Osteocyte (in vitro differentiated cells): ENCODE results near the gene GGT6. TPM values are rescaled to one million over a fixed set of nuclear protein-coding genes. Genes with fewer than 3 reads are reported as not detected.

Source experiments
- DNase-seq: peaks from one replicate; pipeline ENCODE4 v3.0.0; 2021; ENCODE audit warnings: mixed read lengths; ENCODE audit not compliant: unreplicated experiment; ENCODE audit errors: extremely low spot score
- H3K27ac Mint-ChIP-seq: one replicate; pipeline ENCODE4 v1.8.0; 2021; ENCODE audit warnings: mild to moderate bottlenecking, mixed read lengths; ENCODE audit not compliant: unreplicated experiment
- H3K27me3 Mint-ChIP-seq: one replicate; pipeline ENCODE4 v1.8.0; 2021; ENCODE audit warnings: mixed read lengths; ENCODE audit not compliant: unreplicated experiment
- H3K36me3 Mint-ChIP-seq: one replicate; pipeline ENCODE4 v1.8.0; 2021; ENCODE audit warnings: mixed read lengths; ENCODE audit not compliant: unreplicated experiment
- H3K4me1 Mint-ChIP-seq: one replicate; pipeline ENCODE4 v1.8.0; 2021; ENCODE audit warnings: mixed read lengths; ENCODE audit not compliant: unreplicated experiment
- H3K4me3 Mint-ChIP-seq: one replicate; pipeline ENCODE4 v1.8.0; 2021; ENCODE audit warnings: mild to moderate bottlenecking, moderate library complexity, mixed read lengths; ENCODE audit not compliant: unreplicated experiment
- H3K9me3 Mint-ChIP-seq: one replicate; pipeline ENCODE4 v1.8.0; 2021; ENCODE audit warnings: mixed read lengths; ENCODE audit not compliant: unreplicated experiment
- total RNA-seq: library from RNA; stranded (reverse); gene quantifications from 2 replicates; pipeline ENCODE4 v1.2.1, GENCODE V29; 2021
- TF ChIP-seq, protein P1 (sequence below): fragments of 200-600 bp; sonication (generic); IDR thresholded peaks from 2 replicates; pipeline ENCODE4 v1.5.0; 2021; ENCODE audit warnings: antibody characterized with exemption, mild to moderate bottlenecking, moderate library complexity

The GGT6 gene
- total RNA-seq, 1 donor from 2014 or later, result not detected

GRCh38 chr17:4527134-4527533, 33.2 kb downstream of the GGT6 start:
- Mint-ChIP-seq H3K9me3 (no peaks in the 10 kb centered on the region), H3K36me3 (no peaks in the 10 kb centered on the region), H3K27ac (no peak overlapping the region), H3K4me1 (no peaks in the 10 kb centered on the region), H3K4me3 (no peak overlapping the region), H3K27me3 (peaks cover 28% of the 10 kb centered on the region)
- TF ChIP-seq, protein P1, sequence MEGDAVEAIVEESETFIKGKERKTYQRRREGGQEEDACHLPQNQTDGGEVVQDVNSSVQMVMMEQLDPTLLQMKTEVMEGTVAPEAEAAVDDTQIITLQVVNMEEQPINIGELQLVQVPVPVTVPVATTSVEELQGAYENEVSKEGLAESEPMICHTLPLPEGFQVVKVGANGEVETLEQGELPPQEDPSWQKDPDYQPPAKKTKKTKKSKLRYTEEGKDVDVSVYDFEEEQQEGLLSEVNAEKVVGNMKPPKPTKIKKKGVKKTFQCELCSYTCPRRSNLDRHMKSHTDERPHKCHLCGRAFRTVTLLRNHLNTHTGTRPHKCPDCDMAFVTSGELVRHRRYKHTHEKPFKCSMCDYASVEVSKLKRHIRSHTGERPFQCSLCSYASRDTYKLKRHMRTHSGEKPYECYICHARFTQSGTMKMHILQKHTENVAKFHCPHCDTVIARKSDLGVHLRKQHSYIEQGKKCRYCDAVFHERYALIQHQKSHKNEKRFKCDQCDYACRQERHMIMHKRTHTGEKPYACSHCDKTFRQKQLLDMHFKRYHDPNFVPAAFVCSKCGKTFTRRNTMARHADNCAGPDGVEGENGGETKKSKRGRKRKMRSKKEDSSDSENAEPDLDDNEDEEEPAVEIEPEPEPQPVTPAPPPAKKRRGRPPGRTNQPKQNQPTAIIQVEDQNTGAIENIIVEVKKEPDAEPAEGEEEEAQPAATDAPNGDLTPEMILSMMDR, result no peak
- no peak for DNase-seq

DNA sequence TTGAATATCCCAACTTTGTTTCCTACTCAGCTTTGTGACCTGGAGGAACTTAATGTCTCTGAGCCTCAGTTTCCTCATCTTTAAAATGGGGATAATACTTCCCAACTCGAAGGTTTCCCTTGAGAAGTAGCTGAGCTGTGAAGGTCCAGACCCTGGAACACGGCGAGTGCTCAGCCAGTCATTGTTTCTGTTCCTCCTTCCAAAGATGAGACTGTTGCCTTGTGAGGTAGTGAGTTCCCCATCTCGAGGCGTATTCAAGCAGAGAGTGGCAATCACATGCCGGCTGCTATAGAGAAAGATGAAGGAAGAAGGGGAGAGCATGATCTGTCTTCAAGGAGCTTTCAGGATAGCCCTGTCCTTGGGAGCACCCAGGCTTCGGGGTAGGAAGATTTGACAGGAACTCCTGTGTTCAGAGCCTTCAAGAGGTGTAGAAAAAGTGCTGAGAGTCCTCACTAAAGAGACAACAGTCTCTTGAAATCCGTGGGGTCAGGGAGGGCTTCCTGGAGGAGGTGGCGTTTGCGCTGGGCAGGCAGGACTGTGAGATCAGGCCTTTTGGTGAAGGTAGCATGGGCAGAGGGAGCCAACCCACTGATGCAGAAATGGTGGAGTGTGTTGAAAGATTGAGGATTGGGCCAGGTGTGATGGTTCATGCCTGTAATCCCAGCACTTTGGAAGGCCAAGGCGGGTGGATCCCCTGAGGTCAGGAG, 34.5 kb downstream of the GGT6 start:
- H3K4me3 Mint-ChIP-seq, result no peak overlapping the region

GRCh38 chr17:4523946-4524345, 36.4 kb downstream of the GGT6 start:
- Mint-ChIP-seq H3K27ac (no peak overlapping the region), H3K27me3 (peaks cover 23% of the 10 kb centered on the region), H3K36me3 (no peaks in the 10 kb centered on the region)

More for the DNA sequence above, 34.5 kb downstream of the GGT6 start:
- H3K27ac Mint-ChIP-seq, result no peak overlapping the region
- TF ChIP-seq, protein P1, result no peak
- H3K36me3 Mint-ChIP-seq, result no peaks in the 10 kb centered on the region
- no peaks in the 10 kb centered on the region for H3K9me3 Mint-ChIP-seq
- DNase-seq, result no peak
- H3K27me3 Mint-ChIP-seq, result peaks cover 25% of the 10 kb centered on the region
- H3K4me1 Mint-ChIP-seq, result no peaks in the 10 kb centered on the region

GRCh38 chr17:4522661-4523060, 37.7 kb downstream of the GGT6 start:
- Mint-ChIP-seq H3K9me3 (no peaks in the 10 kb centered on the region), H3K36me3 (no peaks in the 10 kb centered on the region), H3K4me1 (no peaks in the 10 kb centered on the region), H3K27ac (no peak overlapping the region), H3K4me3 (no peak overlapping the region), H3K27me3 (peaks cover 20% of the 10 kb centered on the region)
- TF ChIP-seq, protein P1, result no peak
- no peak for DNase-seq

More at GRCh38 chr17:4523946-4524345, 36.4 kb downstream of the GGT6 start:
- no peak for DNase-seq
- H3K9me3 Mint-ChIP-seq, result no peaks in the 10 kb centered on the region
- no peaks in the 10 kb centered on the region for H3K4me1 Mint-ChIP-seq
- TF ChIP-seq, protein P1, result no peak
- no peak overlapping the region for H3K4me3 Mint-ChIP-seq

GRCh38 chr17:4520894-4521600, 39.3 kb downstream of the GGT6 start:
- H3K4me1 Mint-ChIP-seq, result no peaks in the 10 kb centered on the region
- TF ChIP-seq, protein P1, result no peak
- no peaks in the 10 kb centered on the region for H3K36me3 Mint-ChIP-seq
- no peak for DNase-seq
- no peak overlapping the region for H3K27ac Mint-ChIP-seq
- H3K27me3 Mint-ChIP-seq, result peaks cover 6% of the 10 kb centered on the region
- no peaks in the 10 kb centered on the region for H3K9me3 Mint-ChIP-seq
- no peak overlapping the region for H3K4me3 Mint-ChIP-seq
